Measurements from ENCODE around the gene BRCA2. TPM values are rescaled to one million over a fixed set of nuclear protein-coding genes. Genes with fewer than 3 reads are reported as not detected.

The BRCA2 gene
- total and polyA plus RNA-seq, 2 experiments from 2014 or later, result 28.6 to 38.7 TPM

DNA sequence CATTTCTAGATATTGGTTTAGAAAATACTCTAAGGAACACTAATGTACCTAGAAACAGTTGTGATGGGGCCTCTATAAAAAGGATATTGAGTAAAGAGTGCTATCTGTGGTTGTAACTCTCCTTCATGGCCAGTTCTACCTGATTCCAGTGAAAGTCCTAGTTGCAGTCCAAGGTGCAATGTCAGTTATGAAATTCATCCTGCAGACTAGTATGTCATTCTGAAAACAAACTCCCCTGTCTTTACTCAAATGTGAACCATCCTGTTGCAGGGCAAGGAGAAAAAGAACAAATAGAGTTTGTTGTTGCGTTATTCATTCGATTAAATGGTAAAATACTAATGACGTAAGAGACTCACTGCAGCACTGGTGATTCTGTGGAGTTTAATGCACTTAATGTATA is 130.9 kb downstream of the BRCA2 start (continued):
- TF ChIP-seq, protein P1, sequence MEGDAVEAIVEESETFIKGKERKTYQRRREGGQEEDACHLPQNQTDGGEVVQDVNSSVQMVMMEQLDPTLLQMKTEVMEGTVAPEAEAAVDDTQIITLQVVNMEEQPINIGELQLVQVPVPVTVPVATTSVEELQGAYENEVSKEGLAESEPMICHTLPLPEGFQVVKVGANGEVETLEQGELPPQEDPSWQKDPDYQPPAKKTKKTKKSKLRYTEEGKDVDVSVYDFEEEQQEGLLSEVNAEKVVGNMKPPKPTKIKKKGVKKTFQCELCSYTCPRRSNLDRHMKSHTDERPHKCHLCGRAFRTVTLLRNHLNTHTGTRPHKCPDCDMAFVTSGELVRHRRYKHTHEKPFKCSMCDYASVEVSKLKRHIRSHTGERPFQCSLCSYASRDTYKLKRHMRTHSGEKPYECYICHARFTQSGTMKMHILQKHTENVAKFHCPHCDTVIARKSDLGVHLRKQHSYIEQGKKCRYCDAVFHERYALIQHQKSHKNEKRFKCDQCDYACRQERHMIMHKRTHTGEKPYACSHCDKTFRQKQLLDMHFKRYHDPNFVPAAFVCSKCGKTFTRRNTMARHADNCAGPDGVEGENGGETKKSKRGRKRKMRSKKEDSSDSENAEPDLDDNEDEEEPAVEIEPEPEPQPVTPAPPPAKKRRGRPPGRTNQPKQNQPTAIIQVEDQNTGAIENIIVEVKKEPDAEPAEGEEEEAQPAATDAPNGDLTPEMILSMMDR (conservative IDR thresholded peaks at IDR 0.05; ENCODE audit: low read depth in 2 of 2), result no peak
- TF ChIP-seq POLR2AphosphoS5 (IDR thresholded peaks at IDR 0.05; ENCODE audit: low read depth) (no peak), CREB1 (CRISPR knock-in tag; IDR thresholded peaks at IDR 0.05; ENCODE audit: low read depth) (no peak), EZH2phosphoT487 (IDR thresholded peaks at IDR 0.05; ENCODE audit: unreplicated experiment) (no peak)

DNA sequence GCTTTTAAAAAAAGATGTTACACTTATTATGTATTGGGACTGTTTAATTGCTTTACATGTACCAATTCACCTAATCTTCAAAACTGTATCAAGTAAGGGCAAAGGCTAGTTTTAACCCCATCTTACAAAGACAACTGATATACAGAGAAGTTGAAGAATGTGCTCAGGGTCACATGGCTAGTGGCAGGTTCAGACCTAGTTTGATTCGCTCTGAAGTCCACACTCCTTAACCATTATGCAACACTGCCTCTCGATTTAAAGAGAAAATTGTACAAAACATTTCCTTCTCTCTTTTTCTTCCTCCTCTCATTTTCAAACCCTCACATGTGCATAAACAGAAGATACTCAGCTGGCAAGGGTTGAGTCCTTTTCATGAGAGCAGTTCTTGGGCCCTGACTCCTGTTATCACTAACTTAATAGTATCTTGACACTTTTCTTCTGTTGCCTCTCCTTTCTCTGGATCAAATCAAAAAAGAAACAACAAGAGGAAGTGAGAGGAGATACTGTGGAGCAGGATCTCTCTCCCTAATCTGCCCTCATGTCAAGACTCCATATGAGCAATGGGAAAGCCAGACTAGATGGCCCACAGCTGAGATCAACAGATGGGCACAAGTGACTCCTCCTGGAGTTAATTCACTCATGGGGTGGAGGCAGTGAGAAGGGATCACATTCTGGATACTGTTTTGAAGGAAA is 131.6 kb downstream of the BRCA2 start:
- Mint-ChIP-seq H3K27me3 (ENCODE audit: insufficient read depth, low read depth, poor library complexity) (no peaks in the 10 kb centered on the region), H3K36me3 (ENCODE audit: low read depth) (peaks cover 6% of the 10 kb centered on the region; the same call in 2 of the 3 replicates), H3K27ac (no peak overlapping the region), H3K4me3 (no peak overlapping the region), H3K9me3 (peaks cover 3% of the 10 kb centered on the region; the same call in 1 of the 3 replicates), H3K4me1 (no peaks in the 10 kb centered on the region)
- H4K20me1 ChIP-seq (replicated peaks; ENCODE audit: insufficient read depth), result no peaks in the 10 kb centered on the region; the same call in 1 of the 2 replicates
- H3K9me2 ChIP-seq (ENCODE audit: insufficient read depth), result no peaks in the 10 kb centered on the region
- H2AFZ ChIP-seq, result no peak overlapping the region
- no peaks in the 10 kb centered on the region for H3F3A ChIP-seq (replicated peaks; ENCODE audit: low read depth)
- H3K27ac ChIP-seq (ENCODE audit: low read depth), result no peak overlapping the region
- no peak overlapping the region for H3K4me3 ChIP-seq
- no peak for TF ChIP-seq STAT1 (IDR thresholded peaks at IDR 0.05; ENCODE audit: unreplicated experiment)
- TF ChIP-seq EZH2phosphoT487 (IDR thresholded peaks at IDR 0.05; ENCODE audit: unreplicated experiment), result no peak
- TF ChIP-seq CREB1 (CRISPR knock-in tag; IDR thresholded peaks at IDR 0.05; ENCODE audit: low read depth), result no peak
- H3K36me3 ChIP-seq (ENCODE audit: insufficient read depth), result no peaks in the 10 kb centered on the region
- no peaks in the 10 kb centered on the region for H3K4me1 ChIP-seq (ENCODE audit: insufficient read depth)
- H3K79me2 ChIP-seq (replicated peaks; ENCODE audit: insufficient read depth), result no peaks in the 10 kb centered on the region
- no peaks in the 10 kb centered on the region for H3K27me3 ChIP-seq (ENCODE audit: insufficient read depth)
- no peak for ATAC-seq
- no peak overlapping the region for H3K4me2 ChIP-seq
- no peak for DNase-seq (ENCODE audit: low spot score)

DNA sequence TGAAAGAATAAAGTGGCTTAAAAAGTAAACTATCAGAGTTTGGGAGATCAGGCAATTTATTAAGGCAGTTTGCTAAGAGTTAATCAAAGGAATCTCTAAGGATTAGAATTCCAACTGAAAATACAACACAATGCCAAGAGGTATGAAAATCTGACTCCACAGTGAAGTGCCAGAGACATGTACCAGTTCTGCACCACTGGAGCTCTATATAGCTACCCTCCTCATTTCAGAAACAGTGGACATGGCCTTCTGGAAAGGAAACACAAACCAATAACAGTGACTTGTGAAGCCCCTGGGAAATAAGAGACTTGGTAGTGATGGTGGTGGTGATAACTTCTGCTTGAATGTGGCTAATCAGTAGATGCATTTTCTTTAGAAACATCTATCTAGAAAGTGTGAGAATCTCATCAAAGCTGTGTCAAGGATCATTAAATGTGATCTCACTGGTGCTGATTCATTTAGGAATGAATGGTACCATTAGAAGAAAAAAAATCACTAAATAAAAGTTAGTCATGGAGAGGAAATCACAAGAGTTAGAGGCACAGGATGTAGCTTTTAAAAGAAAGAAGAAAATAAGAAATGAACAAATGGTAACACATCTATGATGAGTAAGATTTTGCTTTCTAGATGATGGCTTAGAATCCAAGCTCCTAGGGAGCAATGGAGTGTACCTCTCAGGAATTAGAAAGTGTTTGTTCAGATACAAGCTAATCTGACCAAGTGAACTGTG is 132.8 kb downstream of the BRCA2 start:
- DNase-seq (ENCODE audit: low spot score) (no peak), ATAC-seq (no peak)
- H3K4me3 Mint-ChIP-seq, result no peak overlapping the region
- Histone ChIP-seq H3K4me3 (no peak overlapping the region), H3K27ac (ENCODE audit: low read depth) (no peak overlapping the region), H4K20me1 (replicated peaks; ENCODE audit: insufficient read depth) (no peaks in the 10 kb centered on the region; the same call in 1 of the 2 replicates), H3K4me1 (ENCODE audit: insufficient read depth) (no peaks in the 10 kb centered on the region), H3K79me2 (replicated peaks; ENCODE audit: insufficient read depth) (no peaks in the 10 kb centered on the region), H3K4me2 (no peak overlapping the region), H2AFZ (no peak overlapping the region), H3K9me2 (ENCODE audit: insufficient read depth) (no peaks in the 10 kb centered on the region), H3F3A (replicated peaks; ENCODE audit: low read depth) (no peaks in the 10 kb centered on the region), H3K27me3 (ENCODE audit: insufficient read depth) (no peaks in the 10 kb centered on the region), H3K36me3 (ENCODE audit: insufficient read depth) (no peaks in the 10 kb centered on the region)
- no peak overlapping the region for H3K27ac Mint-ChIP-seq
- H3K36me3 Mint-ChIP-seq (ENCODE audit: low read depth), result peaks cover 6% of the 10 kb centered on the region; the same call in 2 of the 3 replicates
- no peaks in the 10 kb centered on the region for H3K4me1 Mint-ChIP-seq
- peaks cover 3% of the 10 kb centered on the region; the same call in 1 of the 3 replicates for H3K9me3 Mint-ChIP-seq
- H3K27me3 Mint-ChIP-seq (ENCODE audit: insufficient read depth, low read depth, poor library complexity), result no peaks in the 10 kb centered on the region
- no peak for TF ChIP-seq EZH2phosphoT487 (IDR thresholded peaks at IDR 0.05; ENCODE audit: unreplicated experiment)
- TF ChIP-seq, protein P2, sequence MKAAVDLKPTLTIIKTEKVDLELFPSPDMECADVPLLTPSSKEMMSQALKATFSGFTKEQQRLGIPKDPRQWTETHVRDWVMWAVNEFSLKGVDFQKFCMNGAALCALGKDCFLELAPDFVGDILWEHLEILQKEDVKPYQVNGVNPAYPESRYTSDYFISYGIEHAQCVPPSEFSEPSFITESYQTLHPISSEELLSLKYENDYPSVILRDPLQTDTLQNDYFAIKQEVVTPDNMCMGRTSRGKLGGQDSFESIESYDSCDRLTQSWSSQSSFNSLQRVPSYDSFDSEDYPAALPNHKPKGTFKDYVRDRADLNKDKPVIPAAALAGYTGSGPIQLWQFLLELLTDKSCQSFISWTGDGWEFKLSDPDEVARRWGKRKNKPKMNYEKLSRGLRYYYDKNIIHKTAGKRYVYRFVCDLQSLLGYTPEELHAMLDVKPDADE (IDR thresholded peaks at IDR 0.05), result no peak
- TF ChIP-seq POLR2AphosphoS5 (IDR thresholded peaks at IDR 0.05; ENCODE audit: low read depth), result no peak
- no peak for TF ChIP-seq STAT1 (IDR thresholded peaks at IDR 0.05; ENCODE audit: unreplicated experiment)
- TF ChIP-seq ZNF114 (CRISPR knock-in tag; IDR thresholded peaks at IDR 0.05), result no peak
- TF ChIP-seq EZH2 (IDR thresholded peaks at IDR 0.05; ENCODE audit: low read depth, unreplicated experiment), result no peak
- TF ChIP-seq, protein P3, sequence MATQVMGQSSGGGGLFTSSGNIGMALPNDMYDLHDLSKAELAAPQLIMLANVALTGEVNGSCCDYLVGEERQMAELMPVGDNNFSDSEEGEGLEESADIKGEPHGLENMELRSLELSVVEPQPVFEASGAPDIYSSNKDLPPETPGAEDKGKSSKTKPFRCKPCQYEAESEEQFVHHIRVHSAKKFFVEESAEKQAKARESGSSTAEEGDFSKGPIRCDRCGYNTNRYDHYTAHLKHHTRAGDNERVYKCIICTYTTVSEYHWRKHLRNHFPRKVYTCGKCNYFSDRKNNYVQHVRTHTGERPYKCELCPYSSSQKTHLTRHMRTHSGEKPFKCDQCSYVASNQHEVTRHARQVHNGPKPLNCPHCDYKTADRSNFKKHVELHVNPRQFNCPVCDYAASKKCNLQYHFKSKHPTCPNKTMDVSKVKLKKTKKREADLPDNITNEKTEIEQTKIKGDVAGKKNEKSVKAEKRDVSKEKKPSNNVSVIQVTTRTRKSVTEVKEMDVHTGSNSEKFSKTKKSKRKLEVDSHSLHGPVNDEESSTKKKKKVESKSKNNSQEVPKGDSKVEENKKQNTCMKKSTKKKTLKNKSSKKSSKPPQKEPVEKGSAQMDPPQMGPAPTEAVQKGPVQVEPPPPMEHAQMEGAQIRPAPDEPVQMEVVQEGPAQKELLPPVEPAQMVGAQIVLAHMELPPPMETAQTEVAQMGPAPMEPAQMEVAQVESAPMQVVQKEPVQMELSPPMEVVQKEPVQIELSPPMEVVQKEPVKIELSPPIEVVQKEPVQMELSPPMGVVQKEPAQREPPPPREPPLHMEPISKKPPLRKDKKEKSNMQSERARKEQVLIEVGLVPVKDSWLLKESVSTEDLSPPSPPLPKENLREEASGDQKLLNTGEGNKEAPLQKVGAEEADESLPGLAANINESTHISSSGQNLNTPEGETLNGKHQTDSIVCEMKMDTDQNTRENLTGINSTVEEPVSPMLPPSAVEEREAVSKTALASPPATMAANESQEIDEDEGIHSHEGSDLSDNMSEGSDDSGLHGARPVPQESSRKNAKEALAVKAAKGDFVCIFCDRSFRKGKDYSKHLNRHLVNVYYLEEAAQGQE (IDR thresholded peaks at IDR 0.05; ENCODE audit: unreplicated experiment), result no peak
- no peak for TF ChIP-seq CREB1 (CRISPR knock-in tag; IDR thresholded peaks at IDR 0.05; ENCODE audit: low read depth)
- TF ChIP-seq ZNF331 (CRISPR knock-in tag; IDR thresholded peaks at IDR 0.05; ENCODE audit: low read depth), result no peak
- TF ChIP-seq, protein P1 (conservative IDR thresholded peaks at IDR 0.05; ENCODE audit: low read depth in 2 of 2), result no peak
- no peak for TF ChIP-seq NANOG (IDR thresholded peaks at IDR 0.05; ENCODE audit: borderline replicate concordance)
